ENCODE results near the gene DUOX2. TPM values are rescaled to one million over a fixed set of nuclear protein-coding genes. Genes with fewer than 3 reads are reported as not detected.
A peak's percentile ranks its signal among the peaks of the same experiment; 100 is the strongest.

Gene DUOX2
- total and polyA plus RNA-seq, 2 of the 8 experiments (the other 6 are each of a cell fraction or from before 2014, with no cell fraction given) = 0.08 TPM; not detected in 1

GRCh38 chr15:45126535-45127158 is 12.7 kb upstream of the DUOX2 start:
- no peak overlapping the region for H4K8ac ChIP-seq (ENCODE audit: extremely low read depth, insufficient read depth, low read length)
- H2BK5ac ChIP-seq (ENCODE audit: low read depth, low read length) = no peak overlapping the region
- H2AFZ ChIP-seq (ENCODE audit: low read length) = no peak overlapping the region
- no peaks in the 10 kb centered on the region for H3K79me2 ChIP-seq (ENCODE audit: control insufficient read depth in 1 of 2, insufficient read depth in 2 of 2, low read length in 2 of 2)
- no peak overlapping the region for H3K23ac ChIP-seq (ENCODE audit: insufficient read length)
- peaks cover 0 to 6% (median 2%) of the 10 kb centered on the region in 4 experiments; a peak in 4 of 7 replicates for H3K4me1 ChIP-seq (replicated peaks in 1 of 4; ENCODE audit: control insufficient read depth in 3 of 4, insufficient read depth in 4 of 4, low read length in 3 of 4)
- no peak overlapping the region for H2BK120ac ChIP-seq (replicated peaks; ENCODE audit: low read depth, low read length)
- H3K56ac ChIP-seq (replicated peaks; ENCODE audit: insufficient read length, low read depth, low read length) = no peak overlapping the region
- H3K4me3 ChIP-seq (ENCODE audit: extremely low read depth in 1 of 4, insufficient read depth in 2 of 4, low read depth in 3 of 4, low read length in 4 of 4) = no peak overlapping the region
- H4K91ac ChIP-seq (replicated peaks; ENCODE audit: insufficient read length, low read length) = no peak overlapping the region
- H3K9ac ChIP-seq (replicated peaks in 1 of 4; ENCODE audit: extremely low read depth in 1 of 4, low read depth in 3 of 4, low read length in 3 of 4) = no peak overlapping the region
- H2BK20ac ChIP-seq (ENCODE audit: low read length) = no peak overlapping the region
- H2AK5ac ChIP-seq (ENCODE audit: low read depth, low read length) = no peak overlapping the region
- H3K27me3 ChIP-seq (replicated peaks in 1 of 4; ENCODE audit: control insufficient read depth in 3 of 4, extremely low read depth in 1 of 4, insufficient read depth in 3 of 4, low read length in 3 of 4) = peaks cover 45 to 75% (median 56%) of the 10 kb centered on the region in 4 experiments
- H3K14ac ChIP-seq (ENCODE audit: insufficient read length) = no peak overlapping the region
- ChIA-PET POLR2A (ENCODE audit: partially characterized antibody) (no interaction called here), CTCF (ENCODE audit: partially characterized antibody) (interaction anchor here (0.7 to 6.0 kb wide), 12 partner anchors 8 to 79 kb away, joined by 3 to 57 read pairs (median 6); partner anchors contain the start of genes DUOX2 and DUOXA2)
- no peak overlapping the region for H3K18ac ChIP-seq (ENCODE audit: extremely low read depth, low read length)
- no peak overlapping the region for H3K4me2 ChIP-seq (ENCODE audit: insufficient read depth in 1 of 2, low read depth in 2 of 2, low read length in 2 of 2)
- H3K79me1 ChIP-seq (ENCODE audit: low read depth, low read length) = no peaks in the 10 kb centered on the region
- H3K36me3 ChIP-seq (ENCODE audit: control insufficient read depth in 2 of 4, insufficient read depth in 4 of 4, low read length in 3 of 4) = no peaks in the 10 kb centered on the region
- H3K23me2 ChIP-seq (ENCODE audit: low read depth, low read length) = peaks cover 5% of the 10 kb centered on the region; the same call in 1 of the 2 replicates
- H4K5ac ChIP-seq (ENCODE audit: insufficient read length, low read depth, low read length) = no peak overlapping the region
- H3K4ac ChIP-seq (replicated peaks; ENCODE audit: insufficient read length, low read depth, low read length) = no peak overlapping the region
- DNase-seq (ENCODE audit: low read depth in 1 of 2, low spot score in 2 of 2) = no peak
- FAIRE-seq = no peak
- H3K9me3 ChIP-seq (ENCODE audit: insufficient read depth in 2 of 2, low read depth in 1 of 2, low read length in 1 of 2) = no peaks in the 10 kb centered on the region
- WGBS, 2 experiments (ENCODE audit: extremely low coverage in 1 of 2, insufficient coverage in 1 of 2, insufficient read length in 1 of 2, insufficient replicate concordance in 2 of 2, low coverage in 1 of 2, low lambda C conversion rate in 2 of 2, missing lambda C conversion rate in 1 of 2) = 47% methylated on average over 2 of the region's 2 CpGs; no CpG with 5 or more reads in 1 of the 2 experiments
- no peak overlapping the region for H2BK15ac ChIP-seq (ENCODE audit: low read length)
- H4K20me1 ChIP-seq (replicated peaks in 1 of 2; ENCODE audit: control insufficient read depth in 1 of 2, insufficient read depth in 2 of 2, low read length in 2 of 2) = peaks cover 0 to 2% of the 10 kb centered on the region in 2 experiments
- H3K27ac ChIP-seq (ENCODE audit: low read depth, low read length) = no peak overlapping the region
- H2BK12ac ChIP-seq (ENCODE audit: low read depth, low read length) = no peak overlapping the region
- no peak for TF ChIP-seq TAF7 (optimal IDR thresholded peaks at IDR 0.05; ENCODE audit: borderline replicate concordance, low read depth, low read length)
- TF ChIP-seq TAF1 (IDR thresholded peaks at IDR 0.05; ENCODE audit: low read depth, low read length) = no peak
- TF ChIP-seq TEAD4 (IDR thresholded peaks at IDR 0.05; ENCODE audit: low read depth, low read length) = no peak
- TF ChIP-seq MAFK (IDR thresholded peaks at IDR 0.05; ENCODE audit: low read depth, low read length) = no peak
- TF ChIP-seq SIN3A (conservative IDR thresholded peaks at IDR 0.05 in 1 of 2, IDR thresholded peaks at IDR 0.05 in 1 of 2; ENCODE audit: low read depth in 1 of 2, low read length in 2 of 2) = no peak
- no peak for TF ChIP-seq FOSL1 (IDR thresholded peaks at IDR 0.05; ENCODE audit: insufficient read depth, low read depth, low read length)
- TF ChIP-seq CHD1 (IDR thresholded peaks at IDR 0.05; ENCODE audit: low read depth, low read length) = no peak
- no peak for TF ChIP-seq NRF1 (IDR thresholded peaks at IDR 0.05; ENCODE audit: low read depth, low read length)
- TF ChIP-seq RAD21 (IDR thresholded peaks at IDR 0.05 in 1 of 2, conservative IDR thresholded peaks at IDR 0.05 in 1 of 2; ENCODE audit: low read depth in 2 of 2, low read length in 2 of 2) = peak; percentile 39 to 58; a peak in 3 of 4 replicates
- no peak for TF ChIP-seq ATF3 (IDR thresholded peaks at IDR 0.05; ENCODE audit: insufficient read depth, low read depth, low read length)
